BJ (cell line): Measurements from ENCODE around the gene ATAD3A. TPM values are rescaled to one million over a fixed set of nuclear protein-coding genes. Genes with fewer than 3 reads are reported as not detected.
"Not testable (repeated sequence)": the region's sequence is repeated elsewhere in the genome, so short reads cannot be mapped to it uniquely, and the experiment has no call there.

Experiments
- CTCF ChIA-PET: fragments of 350-600 bp; formaldehyde crosslinking; extraction: SDS; loops from one replicate; lab custom pipeline; 2021; ENCODE audit warnings: antibody characterized with exemption, inconsistent platforms; lab: Yijun Ruan, JAX
- POLR2A ChIA-PET: fragments of 300-600 bp; sonication (Branson Sonifier 250); formaldehyde crosslinking; extraction: SDS; loops from one replicate; lab custom pipeline; 2021; ENCODE audit warnings: antibody characterized with exemption; lab: Charles Lee
- DNase-seq: peaks from one replicate; pipeline ENCODE4 v3.0.0-alpha.2; 2011; ENCODE audit warnings: low read depth
- H3K27me3 ChIP-seq: 2 replicates; pipeline ENCODE4 v1.6.0; 2011; ENCODE audit warnings: low read length; ENCODE audit not compliant: control insufficient read depth, insufficient read depth
- H3K36me3 ChIP-seq: 2 replicates; pipeline ENCODE4 v1.5.1; 2011; ENCODE audit warnings: low read length; ENCODE audit not compliant: control insufficient read depth, insufficient read depth
- H3K4me3 ChIP-seq: 2 replicates; pipeline ENCODE4 v1.5.1; 2011; ENCODE audit warnings: low read depth, mild to moderate bottlenecking, control low read depth, low read length
- polyA plus RNA-seq: library from polyadenylated mRNA; depleted of rRNA; stranded (reverse); fragments of >200 nt; gene quantifications from 2 replicates; pipeline ENCODE4 v1.2.3, GENCODE V29; 2011
- TF ChIP-seq, protein P1 (sequence below): IDR thresholded peaks from 2 replicates; pipeline ENCODE4 v1.5.1; 2011; ENCODE audit warnings: low read depth, mild to moderate bottlenecking, control low read depth, inconsistent platforms, low read length, moderate library complexity; ENCODE audit not compliant: insufficient read depth

Gene ATAD3A
- polyA plus RNA-seq, 1 experiment: 19.7 TPM

DNA sequence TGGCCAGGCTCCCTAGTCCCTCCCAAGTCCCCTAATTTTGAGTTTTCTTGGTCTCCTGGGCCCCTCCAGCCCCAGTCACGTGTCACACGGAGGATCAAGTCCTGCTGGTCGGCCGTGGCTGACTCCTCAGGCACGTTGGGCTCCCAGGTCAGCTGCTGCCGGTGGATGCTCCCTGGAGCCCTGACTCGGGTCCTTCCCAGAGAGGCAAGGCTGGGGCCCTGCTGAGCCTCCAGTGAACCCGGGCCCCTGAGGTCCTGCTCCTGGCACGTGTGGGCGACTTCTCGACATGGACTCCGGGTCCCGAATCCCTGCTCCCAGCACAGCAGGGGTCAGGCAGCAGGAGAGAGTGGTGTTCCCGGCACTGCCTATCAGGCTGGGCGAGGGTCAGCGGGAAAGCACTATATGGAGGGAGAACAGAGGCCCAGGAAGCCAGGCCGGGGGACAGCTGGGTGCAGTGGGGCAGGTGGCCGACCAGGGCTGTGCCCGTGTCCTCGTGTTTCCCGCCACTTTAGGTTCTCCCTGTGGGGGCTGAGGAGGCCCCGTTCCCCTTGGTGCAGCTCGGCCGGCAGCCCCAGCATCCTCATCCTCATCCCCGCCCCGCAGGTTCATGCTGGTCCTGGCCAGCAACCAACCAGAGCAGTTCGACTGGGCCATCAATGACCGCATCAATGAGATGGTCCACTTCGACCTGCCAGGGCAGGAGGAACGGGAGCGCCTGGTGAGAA lies 15.3 kb downstream of the ATAD3A start:
- H3K36me3 ChIP-seq: peaks cover 14% of the 10 kb centered on the region
- ChIA-PET POLR2A (no interaction called here), CTCF (no interaction called here)
- DNase-seq: no peak
- no peaks in the 10 kb centered on the region for H3K27me3 ChIP-seq
- H3K4me3 ChIP-seq: no peak overlapping the region
- TF ChIP-seq, protein P1, sequence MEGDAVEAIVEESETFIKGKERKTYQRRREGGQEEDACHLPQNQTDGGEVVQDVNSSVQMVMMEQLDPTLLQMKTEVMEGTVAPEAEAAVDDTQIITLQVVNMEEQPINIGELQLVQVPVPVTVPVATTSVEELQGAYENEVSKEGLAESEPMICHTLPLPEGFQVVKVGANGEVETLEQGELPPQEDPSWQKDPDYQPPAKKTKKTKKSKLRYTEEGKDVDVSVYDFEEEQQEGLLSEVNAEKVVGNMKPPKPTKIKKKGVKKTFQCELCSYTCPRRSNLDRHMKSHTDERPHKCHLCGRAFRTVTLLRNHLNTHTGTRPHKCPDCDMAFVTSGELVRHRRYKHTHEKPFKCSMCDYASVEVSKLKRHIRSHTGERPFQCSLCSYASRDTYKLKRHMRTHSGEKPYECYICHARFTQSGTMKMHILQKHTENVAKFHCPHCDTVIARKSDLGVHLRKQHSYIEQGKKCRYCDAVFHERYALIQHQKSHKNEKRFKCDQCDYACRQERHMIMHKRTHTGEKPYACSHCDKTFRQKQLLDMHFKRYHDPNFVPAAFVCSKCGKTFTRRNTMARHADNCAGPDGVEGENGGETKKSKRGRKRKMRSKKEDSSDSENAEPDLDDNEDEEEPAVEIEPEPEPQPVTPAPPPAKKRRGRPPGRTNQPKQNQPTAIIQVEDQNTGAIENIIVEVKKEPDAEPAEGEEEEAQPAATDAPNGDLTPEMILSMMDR: no peak

DNA sequence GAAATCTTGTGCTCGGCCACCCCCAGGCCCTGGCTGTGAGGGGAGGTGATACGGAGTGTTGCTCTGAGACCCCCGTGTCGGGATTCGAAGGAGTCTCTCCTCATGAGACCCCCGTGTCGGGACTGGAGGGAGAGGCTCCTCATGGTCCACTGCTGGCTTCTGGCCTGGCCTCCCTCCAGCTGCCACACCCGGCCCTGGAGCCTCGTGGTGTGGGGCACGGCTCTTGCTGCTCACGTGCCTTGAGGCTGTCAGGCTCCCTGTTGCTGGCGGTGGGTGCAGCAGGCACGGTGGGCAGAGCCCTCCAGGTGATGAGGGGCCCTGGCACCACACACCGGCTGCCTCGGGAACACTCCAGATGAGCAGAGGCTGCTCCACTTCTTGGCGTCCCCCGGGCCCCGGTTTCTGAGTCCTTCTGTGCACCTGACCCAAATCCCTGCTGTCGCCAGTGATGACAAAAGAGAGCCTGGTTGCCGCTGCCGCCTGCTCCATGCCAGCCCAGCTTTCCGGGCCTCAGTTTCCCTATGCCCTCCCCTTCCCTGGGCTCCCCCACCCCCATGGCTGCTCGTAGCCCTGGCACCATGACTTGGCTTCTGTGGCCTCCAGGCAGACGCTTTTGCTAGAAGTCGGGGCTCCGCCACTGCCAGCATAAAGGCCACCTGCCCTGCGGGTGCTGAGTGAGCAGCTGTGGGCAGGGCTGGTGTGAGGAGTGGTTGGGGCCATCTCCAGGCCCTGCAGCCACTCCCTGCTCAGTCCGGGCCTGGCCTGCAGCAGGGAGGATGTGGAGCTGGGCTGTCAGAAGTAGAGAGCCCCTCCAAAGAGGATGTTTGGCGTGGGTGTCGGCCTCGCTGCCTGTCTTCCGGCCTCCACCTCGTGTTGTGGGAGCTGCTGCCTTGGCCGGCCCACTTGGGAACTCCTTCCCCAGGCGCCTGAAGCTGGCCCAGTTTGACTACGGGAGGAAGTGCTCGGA lies 16.6 kb downstream of the ATAD3A start:
- no peak for DNase-seq
- CTCF ChIA-PET: no interaction called here

DNA sequence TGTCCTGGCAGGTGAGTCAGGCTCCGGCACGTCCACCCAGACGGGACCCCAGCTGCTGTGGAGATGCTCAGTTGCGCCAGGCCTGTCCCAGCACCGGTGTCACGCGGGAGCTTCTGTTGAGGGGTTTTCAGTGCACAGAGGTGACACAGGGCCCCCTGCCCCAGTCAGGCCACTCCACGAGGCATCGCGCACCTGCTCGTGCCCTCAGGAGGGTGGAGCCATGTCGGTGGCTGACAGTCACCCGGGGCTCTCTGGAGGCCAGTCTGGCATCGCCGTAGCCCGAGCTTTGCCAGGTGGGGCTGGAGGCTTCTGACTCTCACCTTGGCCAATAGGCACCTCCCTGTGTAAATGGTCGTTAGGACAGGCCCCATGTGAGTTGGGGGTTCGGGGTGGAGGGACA lies 17.4 kb downstream of the ATAD3A start:
- POLR2A ChIA-PET: interaction anchor here (1.0 kb wide), 1 partner anchor 18 kb away, joined by 3 read pairs; the partner anchor contains the start of gene ATAD3A

More for the DNA sequence above, 16.6 kb downstream of the ATAD3A start:
- Histone ChIP-seq H3K36me3 (peaks cover 14% of the 10 kb centered on the region), H3K4me3 (no peak overlapping the region), H3K27me3 (no peaks in the 10 kb centered on the region)
- POLR2A ChIA-PET: interaction anchor here (1.0 kb wide), 1 partner anchor 17 kb away, joined by 3 read pairs; the partner anchor contains the start of gene ATAD3A
- TF ChIP-seq, protein P1: no peak

DNA sequence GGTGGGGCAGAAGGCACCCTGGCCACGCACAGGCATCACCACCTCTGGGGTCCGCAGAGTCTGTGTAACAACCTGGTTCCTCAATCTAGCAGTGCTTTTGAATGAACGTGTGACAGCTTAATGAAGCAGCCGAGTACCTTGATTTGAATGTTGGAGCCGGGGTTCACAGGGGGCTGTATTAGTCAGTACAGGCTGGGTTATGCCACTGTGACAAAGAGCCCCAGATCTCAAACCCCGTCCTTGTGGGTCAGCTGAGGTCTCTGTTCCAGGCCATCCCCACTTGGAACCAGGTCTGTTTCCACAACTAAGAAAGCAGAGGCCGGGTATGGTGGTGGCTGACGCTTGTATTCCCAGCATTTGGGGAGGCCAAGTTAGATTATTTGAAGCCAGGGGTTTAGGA lies 18.0 kb downstream of the ATAD3A start:
- no peak overlapping the region for H3K4me3 ChIP-seq
- no peak for DNase-seq
- no peaks in the 10 kb centered on the region for H3K27me3 ChIP-seq
- ChIA-PET POLR2A (interaction anchor here (1.0 kb wide), 1 partner anchor 18 kb away, joined by 3 read pairs; the partner anchor contains the start of gene ATAD3A), CTCF (no interaction called here)
- TF ChIP-seq, protein P1: no peak
- peaks cover 14% of the 10 kb centered on the region for H3K36me3 ChIP-seq

More for the DNA sequence above, 17.4 kb downstream of the ATAD3A start:
- DNase-seq: no peak
- CTCF ChIA-PET: no interaction called here
- no peak overlapping the region for H3K4me3 ChIP-seq
- TF ChIP-seq, protein P1: no peak
- H3K36me3 ChIP-seq: peaks cover 14% of the 10 kb centered on the region
- H3K27me3 ChIP-seq: no peaks in the 10 kb centered on the region

DNA sequence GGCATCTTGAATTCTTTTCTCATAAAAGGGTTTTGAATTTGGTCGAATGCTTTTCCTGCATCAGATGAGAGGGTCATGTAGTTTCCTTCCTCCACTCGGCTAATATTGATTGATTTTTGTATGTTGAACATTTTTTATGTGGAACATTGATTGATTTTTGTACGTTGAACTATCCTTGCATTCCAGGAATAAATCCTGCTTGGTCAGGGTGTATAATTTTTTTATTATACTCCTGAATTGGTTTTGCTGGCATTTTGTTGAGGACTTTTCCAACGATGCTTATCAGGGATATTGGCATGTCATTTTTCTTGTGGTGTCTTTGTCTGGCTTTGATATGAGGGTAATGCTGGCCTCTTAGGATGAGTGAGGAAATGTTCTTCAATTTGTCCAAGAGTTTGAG lies 20.0 kb downstream of the ATAD3A start:
- ChIA-PET POLR2A (no interaction called here), CTCF (no interaction called here)
- no peaks in the 10 kb centered on the region for H3K27me3 ChIP-seq
- H3K4me3 ChIP-seq: no peak overlapping the region
- peaks cover 11% of the 10 kb centered on the region for H3K36me3 ChIP-seq
- TF ChIP-seq, protein P1: no peak
- DNase-seq: no peak

DNA sequence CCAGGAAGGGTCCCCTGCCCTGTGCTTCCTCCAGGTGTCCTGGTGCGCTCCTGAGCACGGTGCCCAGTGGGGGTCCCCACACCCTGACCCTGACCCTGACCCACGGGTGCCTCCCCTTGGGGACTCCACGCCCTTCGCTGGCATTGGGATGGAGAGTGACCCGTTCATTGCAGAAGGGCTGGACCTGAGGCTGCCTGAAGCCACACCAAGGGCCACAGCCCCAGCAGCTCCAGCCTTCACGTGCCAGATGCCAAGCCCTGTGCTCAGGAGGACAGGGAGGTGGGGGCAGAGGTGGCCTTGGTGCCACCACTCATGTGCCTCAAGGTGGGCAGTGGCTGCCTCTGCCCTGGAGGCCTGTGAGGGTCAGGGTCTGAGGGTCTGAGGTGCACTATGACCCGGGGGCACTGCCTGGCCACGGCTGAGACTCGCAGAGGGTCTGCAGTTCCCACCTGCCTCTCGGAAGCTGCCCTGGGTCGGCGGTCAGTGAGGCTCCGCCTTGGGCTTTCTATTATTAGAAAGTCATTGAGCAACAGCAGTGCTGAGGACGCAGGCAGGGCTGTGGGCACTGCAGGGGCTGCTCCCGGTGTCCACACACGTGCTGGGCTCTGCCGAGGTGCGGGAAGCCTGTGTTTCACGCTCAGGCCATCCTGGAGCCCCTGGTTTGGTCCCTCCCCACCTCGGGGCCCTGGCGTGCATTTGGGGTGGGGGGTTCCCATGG lies 21.4 kb downstream of the ATAD3A start:
- CTCF ChIA-PET, H3K4me3 ChIP-seq, POLR2A ChIA-PET, H3K27me3 ChIP-seq, DNase-seq: not testable (repeated sequence)
- peaks cover 10% of the 10 kb centered on the region for H3K36me3 ChIP-seq

DNA sequence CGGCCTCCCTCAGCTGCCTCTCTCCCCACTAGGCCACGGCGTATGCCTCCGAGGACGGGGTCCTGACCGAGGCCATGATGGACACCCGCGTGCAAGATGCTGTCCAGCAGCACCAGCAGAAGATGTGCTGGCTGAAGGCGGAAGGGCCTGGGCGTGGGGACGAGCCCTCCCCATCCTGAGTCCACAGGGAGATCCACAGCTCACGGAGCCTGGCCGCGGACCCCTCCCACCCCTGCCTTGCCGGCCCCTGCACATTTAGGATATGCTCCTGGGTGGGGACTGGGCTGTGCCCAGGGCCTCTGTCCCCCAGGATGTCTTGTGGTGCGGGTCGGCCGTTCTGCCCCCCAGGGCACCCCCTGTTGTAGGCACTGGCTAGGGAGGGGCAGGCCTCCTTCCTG lies 21.9 kb downstream of the ATAD3A start:
- H3K27me3 ChIP-seq, CTCF ChIA-PET, H3K4me3 ChIP-seq, POLR2A ChIA-PET, DNase-seq: not testable (repeated sequence)
- H3K36me3 ChIP-seq: peaks cover 12% of the 10 kb centered on the region
